H1 (cell line): ENCODE data around the gene CELF2. TPM values are rescaled to one million over a fixed set of nuclear protein-coding genes. Genes with fewer than 3 reads are reported as not detected.
A peak's percentile ranks its signal among the peaks of the same experiment; 100 is the strongest.

ENCODE experiments used
- CTCF ChIA-PET: fragments of 300-600 bp; sonication (Branson Sonifier 250); formaldehyde crosslinking; loops from one replicate; lab custom pipeline; 2021; ENCODE audit not compliant: partially characterized antibody; lab: Charles Lee
- POLR2A ChIA-PET: fragments of 300-600 bp; sonication (Branson Sonifier 250); formaldehyde crosslinking; loops from one replicate; lab custom pipeline; 2021; ENCODE audit warnings: inconsistent platforms; ENCODE audit not compliant: partially characterized antibody; lab: Charles Lee
- DNase-seq, 2 experiments: peaks; one replicate each; pipeline versions ENCODE4 v3.0.0 to v3.0.0-alpha.2; 2010 to 2022; ENCODE audit warnings: low spot score in 2 of 2, low read depth in 1 of 2, mixed read lengths in 1 of 2
- FAIRE-seq: peaks from 2 replicates; lab custom pipeline; 2011; peaks lifted over from hg19 to GRCh38; lab: Jason Lieb, UNC
- H2AFZ ChIP-seq: 2 replicates; pipeline ENCODE4 v1.8.1; 2012; ENCODE audit warnings: low read length, inconsistent platforms
- H2AK5ac ChIP-seq: 2 replicates; pipeline ENCODE4 v1.6.1; 2013; ENCODE audit warnings: low read depth, low read length
- H2BK120ac ChIP-seq: replicated peaks from 2 replicates; pipeline ENCODE3; 2013; ENCODE audit warnings: low read depth, low read length, inconsistent platforms
- H2BK12ac ChIP-seq: 2 replicates; pipeline ENCODE4 v1.6.1; 2013; ENCODE audit warnings: low read depth, low read length
- H2BK15ac ChIP-seq: 2 replicates; pipeline ENCODE4 v1.6.1; 2013; ENCODE audit warnings: low read length
- H2BK20ac ChIP-seq: 2 replicates; pipeline ENCODE4 v1.6.1; 2013; ENCODE audit warnings: low read length
- H2BK5ac ChIP-seq: 2 replicates; pipeline ENCODE4 v1.6.1; 2013; ENCODE audit warnings: low read depth, low read length
- H3K14ac ChIP-seq: 2 replicates; pipeline ENCODE4 v1.6.1; 2013; ENCODE audit warnings: inconsistent platforms; ENCODE audit not compliant: insufficient read length
- H3K18ac ChIP-seq: 2 replicates; pipeline ENCODE4 v1.6.1; 2013; ENCODE audit warnings: low read length; ENCODE audit errors: extremely low read depth
- H3K23ac ChIP-seq: 2 replicates; pipeline ENCODE4 v1.6.1; 2013; ENCODE audit warnings: inconsistent platforms; ENCODE audit not compliant: insufficient read length
- H3K23me2 ChIP-seq: 2 replicates; pipeline ENCODE4 v1.6.1; 2013; ENCODE audit warnings: low read depth, low read length
- H3K27ac ChIP-seq: 2 replicates; pipeline ENCODE4 v1.6.1; 2011; ENCODE audit warnings: low read depth, low read length, inconsistent platforms
- H3K27me3 ChIP-seq, 4 experiments: replicated peaks in 1 of 4; 1 replicate in 1 of 4; 2 replicates in 3 of 4; pipeline versions ENCODE4 v1.6.1 to v1.8.1; 2011 to 2013; ENCODE audit warnings: low read length in 3 of 4, mild to moderate bottlenecking in 3 of 4, inconsistent platforms in 2 of 4, mixed read lengths in 2 of 4, moderate library complexity in 1 of 4; ENCODE audit not compliant: control insufficient read depth in 3 of 4, insufficient read depth in 3 of 4; ENCODE audit errors: extremely low read depth in 1 of 4
- H3K36me3 ChIP-seq, 4 experiments: 2 replicates each; pipeline versions ENCODE4 v1.6.1 to v1.8.1; 2011 to 2013; ENCODE audit warnings: mild to moderate bottlenecking in 4 of 4, low read length in 3 of 4, moderate library complexity in 2 of 4, control low read depth in 1 of 4, inconsistent platforms in 1 of 4; ENCODE audit not compliant: insufficient read depth in 4 of 4, control insufficient read depth in 2 of 4
- H3K4ac ChIP-seq: replicated peaks from 2 replicates; pipeline ENCODE3; 2013; ENCODE audit warnings: low read length, low read depth, mixed read lengths, inconsistent platforms; ENCODE audit not compliant: insufficient read length
- H3K4me1 ChIP-seq, 4 experiments: replicated peaks in 1 of 4; 1 replicate in 1 of 4; 2 replicates in 3 of 4; pipeline versions ENCODE4 v1.6.1 to v1.8.1; 2011 to 2013; ENCODE audit warnings: low read length in 3 of 4, inconsistent platforms in 2 of 4, mixed read lengths in 1 of 4; ENCODE audit not compliant: insufficient read depth in 4 of 4, control insufficient read depth in 3 of 4
- H3K4me2 ChIP-seq, 2 experiments: 2 replicates each; pipeline versions ENCODE4 v1.6.1 to v1.8.1; 2011 to 2013; ENCODE audit warnings: low read depth in 2 of 2, low read length in 2 of 2, control low read depth in 1 of 2, inconsistent platforms in 1 of 2, mild to moderate bottlenecking in 1 of 2; ENCODE audit not compliant: insufficient read depth in 1 of 2
- H3K4me3 ChIP-seq, 4 experiments: fragments of 200-600, 300-600 bp in 1 of 4; sonication (generic), shearing (Covaris generic), sonication (Bioruptor Twin) in 1 of 4; 2 replicates each; pipeline versions ENCODE4 v1.5.1 to v1.8.1; 2011 to 2016; ENCODE audit warnings: low read length in 4 of 4, low read depth in 3 of 4, control low read depth in 2 of 4, inconsistent platforms in 2 of 4, mild to moderate bottlenecking in 2 of 4, mixed read lengths in 1 of 4, moderate library complexity in 1 of 4; ENCODE audit not compliant: insufficient read depth in 2 of 4; ENCODE audit errors: extremely low read depth in 1 of 4
- H3K56ac ChIP-seq: replicated peaks from 2 replicates; pipeline ENCODE3; 2013; ENCODE audit warnings: low read depth, mild to moderate bottlenecking, mixed read lengths, low read length, inconsistent platforms; ENCODE audit not compliant: insufficient read length
- H3K79me1 ChIP-seq: 2 replicates; pipeline ENCODE4 v1.6.1; 2013; ENCODE audit warnings: low read depth, low read length, control low read depth
- H3K79me2 ChIP-seq, 2 experiments: 2 replicates each; pipeline versions ENCODE4 v1.6.1 to v1.8.1; 2012 to 2013; ENCODE audit warnings: low read length in 2 of 2, mild to moderate bottlenecking in 2 of 2, inconsistent platforms in 1 of 2; ENCODE audit not compliant: insufficient read depth in 2 of 2, control insufficient read depth in 1 of 2
- H3K9ac ChIP-seq, 4 experiments: replicated peaks in 1 of 4; 1 replicate in 1 of 4; 2 replicates in 3 of 4; pipeline versions ENCODE4 v1.6.1 to v1.8.1; 2011 to 2013; ENCODE audit warnings: low read depth in 3 of 4, low read length in 3 of 4, control low read depth in 2 of 4, mild to moderate bottlenecking in 2 of 4, moderate library complexity in 2 of 4, inconsistent platforms in 1 of 4; ENCODE audit errors: extremely low read depth in 1 of 4
- H3K9me3 ChIP-seq, 2 experiments: 2 replicates each; pipeline versions ENCODE4 v1.6.1 to v1.8.1; 2012 to 2013; ENCODE audit warnings: mild to moderate bottlenecking in 2 of 2, moderate library complexity in 2 of 2, control low read depth in 1 of 2, inconsistent platforms in 1 of 2, low read depth in 1 of 2, low read length in 1 of 2, mixed read lengths in 1 of 2; ENCODE audit not compliant: insufficient read depth in 2 of 2
- H4K20me1 ChIP-seq, 2 experiments: replicated peaks in 1 of 2; 2 replicates each; pipeline versions ENCODE3 to v1.8.1; 2011 to 2013; ENCODE audit warnings: inconsistent platforms in 2 of 2, low read length in 2 of 2, mild to moderate bottlenecking in 1 of 2; ENCODE audit not compliant: insufficient read depth in 2 of 2, control insufficient read depth in 1 of 2
- H4K5ac ChIP-seq: 2 replicates; pipeline ENCODE4 v1.6.1; 2013; ENCODE audit warnings: low read length, low read depth, mixed read lengths, inconsistent platforms; ENCODE audit not compliant: insufficient read length
- H4K8ac ChIP-seq: 2 replicates; pipeline ENCODE4 v1.8.0; 2013; ENCODE audit warnings: mild to moderate bottlenecking, moderate library complexity, low read length, inconsistent platforms; ENCODE audit not compliant: insufficient read depth; ENCODE audit errors: extremely low read depth
- H4K91ac ChIP-seq: replicated peaks from 2 replicates; pipeline ENCODE3; 2013; ENCODE audit warnings: low read length, mixed read lengths, inconsistent platforms; ENCODE audit not compliant: insufficient read length
- CHD2 ChIP-seq: IDR thresholded peaks from 2 replicates; pipeline ENCODE4 v1.6.1; 2012; ENCODE audit warnings: low read length, improper control_type of control experiment
- CTBP2 ChIP-seq: IDR thresholded peaks from 2 replicates; pipeline ENCODE4 v1.7.0; 2011; ENCODE audit warnings: borderline replicate concordance, mild to moderate bottlenecking, moderate library complexity, mixed read lengths, low read length; ENCODE audit not compliant: insufficient read depth, insufficient read length
- E2F6 ChIP-seq: IDR thresholded peaks from 2 replicates; pipeline ENCODE4 v1.6.1; 2012; ENCODE audit warnings: inconsistent platforms
- HDAC2 ChIP-seq, 2 experiments: fragments of 300-600 bp in 1 of 2; sonication (generic) in 1 of 2; IDR thresholded peaks; 2 replicates each; pipeline ENCODE4 v1.6.1; 2011 to 2012; ENCODE audit warnings: low read depth in 2 of 2, low read length in 2 of 2, mild to moderate bottlenecking in 2 of 2, moderate library complexity in 2 of 2, borderline replicate concordance in 1 of 2, inconsistent platforms in 1 of 2
- NANOG ChIP-seq: IDR thresholded peaks from 2 replicates; pipeline ENCODE4 v1.6.1; 2011; ENCODE audit warnings: low read length, low read depth, mild to moderate bottlenecking, inconsistent platforms; ENCODE audit not compliant: insufficient read depth, poor library complexity, severe bottlenecking
- SAP30 ChIP-seq: fragments of 300-600 bp; sonication (generic); IDR thresholded peaks from 2 replicates; pipeline ENCODE4 v1.7.1; 2012; ENCODE audit warnings: low read length, moderate library complexity, mild to moderate bottlenecking, inconsistent platforms; ENCODE audit not compliant: insufficient read depth, insufficient replicate concordance
- WGBS, 2 experiments: shearing (Covaris generic) in 1 of 2; methylation state at CpG; one replicate each; pipeline versions ENCODE4 v1.1.6 to v1.1.7; 2013 to 2015; ENCODE audit warnings: low lambda C conversion rate in 2 of 2, mixed read lengths in 2 of 2, inconsistent platforms in 1 of 2, low coverage in 1 of 2, missing lambda C conversion rate in 1 of 2; ENCODE audit not compliant: insufficient replicate concordance in 2 of 2, insufficient coverage in 1 of 2, insufficient read length in 1 of 2; ENCODE audit errors: extremely low coverage in 1 of 2, missing lambda C conversion rate in 1 of 2; 5-methylcytosine and 5-hydroxymethylcytosine counted together
- polyA plus RNA-seq, 7 experiments: library from polyadenylated mRNA; depleted of rRNA in 3 of 7; stranded (reverse) in 5 of 7; unstranded in 2 of 7; fragments of >200 nt in 5 of 7; fragments of 200-250 nt in 2 of 7; gene quantifications; 1 replicate in 5 of 7; 2 replicates in 1 of 7; 4 replicates in 1 of 7; pipeline versions ENCODE4 v1.2.1 to v1.2.3, GENCODE V29; 2011 to 2013; ENCODE audit warnings: missing spikeins in 2 of 7, mixed read lengths in 2 of 7
- total RNA-seq: library from RNA; stranded (reverse); fragmentation: NEBNext Ultra II Directional; extraction: Animal tissue kit (Norgen Biotek cat#: 25700); gene quantifications from 2 replicates; pipeline ENCODE4 v1.2.1, GENCODE V29; 2021

Gene CELF2
- total and polyA plus RNA-seq, 2 of the 8 experiments (the other 6 are each of a cell fraction or from before 2014, with no cell fraction given) = 18.3 to 22.7 TPM

GRCh38 chr10:11191190-11191589 lies 173.5 kb downstream of the CELF2 start:
- Histone ChIP-seq H2BK15ac (no peak overlapping the region), H3K4me2 (no peak overlapping the region), H3K9ac (no peak overlapping the region), H3K27ac (no peak overlapping the region), H3K14ac (no peak overlapping the region), H3K27me3 (no peaks in the 10 kb centered on the region), H3K56ac (no peak overlapping the region), H2BK20ac (no peak overlapping the region; the same call in 1 of the 2 replicates), H3K23ac (no peak overlapping the region), H3K79me2 (no peaks in the 10 kb centered on the region), H3K18ac (no peak overlapping the region; the same call in 1 of the 2 replicates), H4K8ac (no peak overlapping the region), H3K4me1 (peaks cover 2 to 19% (median 9%) of the 10 kb centered on the region in 4 experiments), H3K36me3 (peaks cover 0 to 2% (median 0%) of the 10 kb centered on the region in 4 experiments; a peak in 1 of 8 replicates), H3K4ac (no peak overlapping the region), H2BK120ac (no peak overlapping the region), H3K9me3 (no peaks in the 10 kb centered on the region), H3K23me2 (no peaks in the 10 kb centered on the region), H3K79me1 (no peaks in the 10 kb centered on the region), H4K5ac (no peak overlapping the region), H2BK5ac (0 out of 2 replicates have a peak overlapping the region, but pooled peaks have one; percentile 28), H4K20me1 (no peaks in the 10 kb centered on the region), H2AFZ (no peak overlapping the region), H3K4me3 (no peak overlapping the region), H4K91ac (no peak overlapping the region), H2AK5ac (peak overlapping the region; percentile 17; the same call in 1 of the 2 replicates), H2BK12ac (peak overlapping the region; percentile 29; the same call in 1 of the 2 replicates)
- DNase-seq (no peak), FAIRE-seq (no peak)
- ChIA-PET POLR2A (no interaction called here), CTCF (interaction anchor here (1.1 kb wide), 1 partner anchor 79 kb away, joined by 4 read pairs; no protein-coding TSS in a partner anchor)
- WGBS, 2 experiments = 81% methylated on average over 5 of the region's 5 CpGs; no CpG with 5 or more reads in 1 of the 2 experiments
- no peak for TF ChIP-seq HDAC2 (IDR thresholded peaks at IDR 0.05; ENCODE audit: borderline replicate concordance in 1 of 2, low read depth in 2 of 2, low read length in 2 of 2)
- no peak for TF ChIP-seq NANOG
- no peak for TF ChIP-seq CTBP2
- TF ChIP-seq CHD2 = no peak
- TF ChIP-seq E2F6 = no peak
- no peak for TF ChIP-seq SAP30
